HL-60 (cell line): ENCODE measurements around the gene STAC2.

Experiments
- DNase-seq, 2 experiments: peaks; one replicate each; pipeline ENCODE4 v3.0.0-alpha.2; 2010 to 2020; ENCODE audit warnings: low read depth in 1 of 2, low spot score in 1 of 2
- H3K27ac ChIP-seq: fragments of 250-450 bp; sonication (Bioruptor Pico); replicated peaks from 2 replicates; pipeline ENCODE4 v1.5.1; 2020; ENCODE audit warnings: mild to moderate bottlenecking, moderate library complexity
- H3K27me3 ChIP-seq: fragments of 250-450 bp; sonication (Bioruptor Pico); 2 replicates; pipeline ENCODE4 v1.5.1; 2021; ENCODE audit warnings: mild to moderate bottlenecking, moderate library complexity; ENCODE audit not compliant: insufficient read depth, poor library complexity, severe bottlenecking
- H3K4me3 ChIP-seq: replicated peaks from 2 replicates; pipeline ENCODE4 v1.5.1; 2011; ENCODE audit warnings: mild to moderate bottlenecking, control low read depth, low read length; ENCODE audit not compliant: insufficient read depth
- CTCF ChIP-seq: IDR thresholded peaks from one replicate; pipeline ENCODE4 v1.5.1; 2011; ENCODE audit warnings: low read length, control low read depth, inconsistent platforms; ENCODE audit not compliant: insufficient read depth
- GABPA ChIP-seq: IDR thresholded peaks from 2 replicates; pipeline ENCODE4 v1.6.1; 2012; ENCODE audit warnings: low read depth
- POLR2AphosphoS5 ChIP-seq: IDR thresholded peaks from 2 replicates; pipeline ENCODE4 v1.6.1; 2012; ENCODE audit warnings: low read depth
- REST ChIP-seq: IDR thresholded peaks from 2 replicates; pipeline ENCODE4 v1.6.1; 2012; ENCODE audit warnings: low read depth; ENCODE audit not compliant: insufficient replicate concordance
- SPI1 ChIP-seq: IDR thresholded peaks from 2 replicates; pipeline ENCODE4 v1.6.1; 2012; ENCODE audit warnings: low read depth, mild to moderate bottlenecking, borderline replicate concordance

Gene STAC2

GRCh38 chr17:39264119-39264518 is 38.4 kb upstream of the STAC2 start:
- no peak for DNase-seq
- no peak overlapping the region for H3K27ac ChIP-seq
- H3K4me3 ChIP-seq = no peak overlapping the region
- no peaks in the 10 kb centered on the region for H3K27me3 ChIP-seq
- TF ChIP-seq GABPA (no peak), REST (no peak), POLR2AphosphoS5 (no peak), SPI1 (no peak), CTCF (no peak)

- peak in 1 of 2 experiments; percentile 27 for DNase-seq
- Histone ChIP-seq H3K4me3 (no peak overlapping the region), H3K27ac (no peak overlapping the region), H3K27me3 (no peaks in the 10 kb centered on the region)
- TF ChIP-seq CTCF (no peak), GABPA (no peak), REST (no peak), SPI1 (no peak), POLR2AphosphoS5 (no peak)
These were observed 35.5 kb upstream of the STAC2 start for GRCh38 chr17:39261286-39261685.

- Histone ChIP-seq H3K27me3 (no peaks in the 10 kb centered on the region), H3K4me3 (no peak overlapping the region), H3K27ac (no peak overlapping the region)
- TF ChIP-seq CTCF (no peak), GABPA (no peak), POLR2AphosphoS5 (no peak), REST (no peak), SPI1 (no peak)
- no peak for DNase-seq
These were observed 27.2 kb upstream of the STAC2 start for GRCh38 chr17:39252788-39253460.
